K562 (cell line): Measurements from ENCODE around the gene CSTF1. TPM values are rescaled to one million over a fixed set of nuclear protein-coding genes. Genes with fewer than 3 reads are reported as not detected.

Experiments
- ATAC-seq: fragments of 200-7000 bp; cut with Tn5 transposase; 3 replicates; pipeline ENCODE4 v1.9.1; 2020; ENCODE audit warnings: moderate library complexity
- BruUV-seq: library from RNA; stranded (reverse); fragments of 400-500 nt; replicated peaks from 2 replicates; lab custom pipeline; 2021; lab: Mats Ljungman, UMichigan
- CTCF ChIA-PET: fragments of 300-600 bp; formaldehyde crosslinking; extraction: SDS; loops from one replicate; lab custom pipeline; 2021; ENCODE audit warnings: low intra/inter-chr PET ratio; lab: Yijun Ruan, JAX
- POLR2A ChIA-PET: fragments of 300-600, 350-650 bp; sonication (Branson Sonifier 250); formaldehyde crosslinking; extraction: SDS; loops from one replicate; lab custom pipeline; 2021; ENCODE audit warnings: antibody characterized with exemption, inconsistent platforms; lab: Yijun Ruan, JAX
- DNase-seq, 4 experiments: peaks; one replicate each; pipeline versions ENCODE4 v3.0.0 to v3.0.0-alpha.2; 2011 to 2018; ENCODE audit warnings: low spot score in 3 of 4, mixed read lengths in 3 of 4; ENCODE audit errors: extremely low read depth in 1 of 4
- FAIRE-seq: peaks from 2 replicates; lab custom pipeline; 2011; peaks lifted over from hg19 to GRCh38; lab: Jason Lieb, UNC
- H2AFZ ChIP-seq: 2 replicates; pipeline ENCODE4 v1.6.0; 2011; ENCODE audit warnings: low read depth, low read length, control low read depth, inconsistent platforms
- H3K27ac ChIP-seq: fragments of 200-600 bp; 3 replicates; pipeline ENCODE4 v1.8.0; 2011; ENCODE audit warnings: low read depth, mild to moderate bottlenecking, control low read depth, inconsistent platforms, low read length, moderate library complexity, mixed read lengths; ENCODE audit errors: extremely low read depth
- H3K27me3 ChIP-seq, 2 experiments: fragments of 300-600 bp in 1 of 2; 2 replicates in 1 of 2; 3 replicates in 1 of 2; pipeline versions ENCODE4 v1.6.0 to v1.8.0; 2011; ENCODE audit warnings: inconsistent platforms in 2 of 2, low read length in 2 of 2, mild to moderate bottlenecking in 1 of 2, mixed read lengths in 1 of 2, moderate library complexity in 1 of 2; ENCODE audit not compliant: control insufficient read depth in 2 of 2, insufficient read depth in 2 of 2
- H3K36me3 ChIP-seq: fragments of 300-600 bp; 3 replicates; pipeline ENCODE4 v1.8.0; 2011; ENCODE audit warnings: mild to moderate bottlenecking, low read length, inconsistent platforms; ENCODE audit not compliant: control insufficient read depth, insufficient read depth
- H3K4me1 ChIP-seq, 2 experiments: fragments of 200-600 bp in 1 of 2; replicated peaks in 1 of 2; 2 replicates in 1 of 2; 3 replicates in 1 of 2; pipeline versions ENCODE4 v1.5.1 to v1.8.0; 2011; ENCODE audit warnings: inconsistent platforms in 2 of 2, low read length in 2 of 2, mild to moderate bottlenecking in 1 of 2, mixed read lengths in 1 of 2, moderate library complexity in 1 of 2; ENCODE audit not compliant: control insufficient read depth in 2 of 2, insufficient read depth in 2 of 2
- H3K4me2 ChIP-seq: 2 replicates; pipeline ENCODE4 v1.6.1; 2011; ENCODE audit warnings: low read length, control low read depth, inconsistent platforms, mixed read lengths; ENCODE audit not compliant: insufficient read depth
- H3K4me3 ChIP-seq: fragments of 200-600 bp; sonication (generic), shearing (Covaris generic); 2 replicates; pipeline ENCODE4 v1.5.1; 2016; ENCODE audit warnings: control low read depth, inconsistent platforms
- H3K79me2 ChIP-seq: fragments of 200-600 bp; 3 replicates; pipeline ENCODE4 v1.8.0; 2011; ENCODE audit warnings: low read length, inconsistent platforms; ENCODE audit not compliant: control insufficient read depth, insufficient read depth
- H3K9ac ChIP-seq, 2 experiments: 2 replicates each; pipeline versions ENCODE4 v1.6.0 to v1.6.1; 2011; ENCODE audit warnings: low read depth in 2 of 2, low read length in 2 of 2, control low read depth in 1 of 2, inconsistent platforms in 1 of 2, mild to moderate bottlenecking in 1 of 2, mixed read lengths in 1 of 2; ENCODE audit not compliant: insufficient read depth in 1 of 2
- H3K9me1 ChIP-seq: one replicate; pipeline ENCODE4 v1.6.0; 2011; ENCODE audit warnings: inconsistent platforms, mild to moderate bottlenecking, low read length, moderate library complexity; ENCODE audit not compliant: control insufficient read depth, insufficient read depth
- H3K9me3 ChIP-seq: replicated peaks from 2 replicates; pipeline ENCODE4 v1.5.1; 2011; ENCODE audit warnings: low read depth, low read length, inconsistent platforms; ENCODE audit not compliant: control insufficient read depth, insufficient read depth
- H4K20me1 ChIP-seq: replicated peaks from 2 replicates; pipeline ENCODE4 v1.6.1; 2011; ENCODE audit warnings: low read length, inconsistent platforms, mixed read lengths; ENCODE audit not compliant: control insufficient read depth, insufficient read depth
- CREBBP ChIP-seq: IDR thresholded peaks from one replicate; pipeline ENCODE4 v1.6.1; 2012; ENCODE audit warnings: low read depth, mild to moderate bottlenecking, control low read depth, inconsistent platforms, low read length
- GABPA ChIP-seq: fragments of 200-800 bp; sonication (Bioruptor generic); conservative IDR thresholded peaks from 2 replicates; pipeline ENCODE4 v1.6.1; 2016; ENCODE audit warnings: low read depth, missing genetic modification characterization, missing compliant biosample characterization
- HNRNPLL ChIP-seq: fragments of 200-400 bp; formaldehyde crosslinking; IDR thresholded peaks from 2 replicates; pipeline ENCODE4 v1.6.1; 2017; ENCODE audit warnings: low read length, low read depth, mild to moderate bottlenecking; ENCODE audit not compliant: poor library complexity, severe bottlenecking
- POLR2G ChIP-seq: fragments of 200-400 bp; formaldehyde crosslinking; IDR thresholded peaks from 2 replicates; pipeline ENCODE4 v1.6.1; 2017; ENCODE audit warnings: low read depth, mild to moderate bottlenecking, antibody characterized with exemption, low read length, moderate library complexity
- SUPT5H ChIP-seq: fragments of 450-650 bp; IDR thresholded peaks from 2 replicates; pipeline ENCODE4 v1.6.1; 2016
- WGBS: fragments of 100-300 bp; shearing (Covaris generic); methylation state at CpG from one replicate; pipeline ENCODE4 v1.1.6; 2016; ENCODE audit warnings: low coverage, mixed read lengths; ENCODE audit not compliant: insufficient coverage; ENCODE audit errors: missing lambda C conversion rate; 5-methylcytosine and 5-hydroxymethylcytosine counted together
- in situ Hi-C: fragments of 300-500 bp; cut with MboI; formaldehyde crosslinking; loops from 4 replicates; pipeline ENCODE4 v1.15.0; 2018; ENCODE audit warnings: inconsistent platforms, mixed read lengths
- intact Hi-C: fragments of 100-400 bp; cut with micrococcal nuclease; formaldehyde crosslinking; loops from 2 replicates; pipeline ENCODE4 v1.14.2; 2022
- polyA plus RNA-seq, 8 experiments: library from polyadenylated mRNA; depleted of rRNA in 4 of 8; stranded (reverse) in 5 of 8; unstranded in 3 of 8; fragments of >200 nt; fragmentation: Nextera tagmentation in 2 of 8; fragmentation: Illumina TruSeq in 1 of 8; extraction: Ambion mirVana in 2 of 8; extraction: Trizol in 1 of 8; gene quantifications; 2 replicates each; pipeline versions ENCODE4 v1.2.1 to v1.2.3, GENCODE V29; 2011 to 2014; ENCODE audit warnings: inconsistent platforms in 1 of 8, missing spikeins in 1 of 8
- total RNA-seq, 7 experiments: library from RNA; depleted of rRNA in 6 of 7; stranded (reverse); fragments of >200 nt in 6 of 7; fragmentation: Illumina TruSeq in 2 of 7; extraction: Trizol in 2 of 7; gene quantifications; 2 replicates each; pipeline versions ENCODE4 v1.2.1 to v1.2.3, GENCODE V29; 2011 to 2021; ENCODE audit warnings: low replicate concordance in 1 of 7

Gene CSTF1
- total and polyA plus RNA-seq, 9 of the 15 experiments (the other 6 are each of a cell fraction or from before 2014, with no cell fraction given): 30.8 to 110 (median 53.4) TPM

GRCh38 chr20:56443654-56444540 is 51.5 kb downstream of the CSTF1 start:
- no TSS peak for BruUV-seq
- intact Hi-C loops (no loop called here), in situ Hi-C loops (no loop called here)
- peaks cover 19% of the 10 kb centered on the region; the same call in 2 of the 3 replicates for H3K79me2 ChIP-seq
- H3K27me3 ChIP-seq: no peaks in the 10 kb centered on the region
- peaks cover 75% of the 10 kb centered on the region for H3K36me3 ChIP-seq
- no peak overlapping the region for H3K9ac ChIP-seq
- H3K4me2 ChIP-seq: no peak overlapping the region
- ChIA-PET POLR2A (interaction anchor here (1.0 to 3.7 kb wide), 4 partner anchors 16 to 52 kb away, joined by 3 to 15 read pairs (median 5); no protein-coding TSS in a partner anchor), CTCF (no interaction called here)
- H3K9me1 ChIP-seq: peaks cover 2% of the 10 kb centered on the region
- FAIRE-seq: no peak
- no peak overlapping the region for H3K4me3 ChIP-seq
- H3K27ac ChIP-seq: no peak overlapping the region
- H4K20me1 ChIP-seq: no peaks in the 10 kb centered on the region
- DNase-seq: no peak
- peaks cover 9 to 19% of the 10 kb centered on the region in 2 experiments; a peak in 4 of 5 replicates for H3K4me1 ChIP-seq
- TF ChIP-seq CREBBP (no peak), HNRNPLL (no peak), SUPT5H (peak; percentile 26; the same call in 1 of the 2 replicates), GABPA (no peak), POLR2G (0 out of 2 replicates have a peak, but pooled peaks have one; percentile 4)
- ATAC-seq: no peak
- WGBS: 87% methylated on average over 24 of the region's 27 CpGs
- H2AFZ ChIP-seq: no peak overlapping the region
- H3K9me3 ChIP-seq: no peaks in the 10 kb centered on the region
